RCC 7860 (cell line): ENCODE results near the gene CASP10.
"Not testable (repeated sequence)": the region's sequence is repeated elsewhere in the genome, so short reads cannot be mapped to it uniquely, and the experiment has no call there.

Experiments used
- DNase-seq: peaks from one replicate; pipeline ENCODE4 v3.0.0-alpha.2; 2015; ENCODE audit warnings: low spot score
- FAIRE-seq: peaks from 2 replicates; lab custom pipeline; 2012; peaks lifted over from hg19 to GRCh38; lab: Jason Lieb, UNC

The CASP10 gene, protein sequence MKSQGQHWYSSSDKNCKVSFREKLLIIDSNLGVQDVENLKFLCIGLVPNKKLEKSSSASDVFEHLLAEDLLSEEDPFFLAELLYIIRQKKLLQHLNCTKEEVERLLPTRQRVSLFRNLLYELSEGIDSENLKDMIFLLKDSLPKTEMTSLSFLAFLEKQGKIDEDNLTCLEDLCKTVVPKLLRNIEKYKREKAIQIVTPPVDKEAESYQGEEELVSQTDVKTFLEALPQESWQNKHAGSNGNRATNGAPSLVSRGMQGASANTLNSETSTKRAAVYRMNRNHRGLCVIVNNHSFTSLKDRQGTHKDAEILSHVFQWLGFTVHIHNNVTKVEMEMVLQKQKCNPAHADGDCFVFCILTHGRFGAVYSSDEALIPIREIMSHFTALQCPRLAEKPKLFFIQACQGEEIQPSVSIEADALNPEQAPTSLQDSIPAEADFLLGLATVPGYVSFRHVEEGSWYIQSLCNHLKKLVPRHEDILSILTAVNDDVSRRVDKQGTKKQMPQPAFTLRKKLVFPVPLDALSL

DNA sequence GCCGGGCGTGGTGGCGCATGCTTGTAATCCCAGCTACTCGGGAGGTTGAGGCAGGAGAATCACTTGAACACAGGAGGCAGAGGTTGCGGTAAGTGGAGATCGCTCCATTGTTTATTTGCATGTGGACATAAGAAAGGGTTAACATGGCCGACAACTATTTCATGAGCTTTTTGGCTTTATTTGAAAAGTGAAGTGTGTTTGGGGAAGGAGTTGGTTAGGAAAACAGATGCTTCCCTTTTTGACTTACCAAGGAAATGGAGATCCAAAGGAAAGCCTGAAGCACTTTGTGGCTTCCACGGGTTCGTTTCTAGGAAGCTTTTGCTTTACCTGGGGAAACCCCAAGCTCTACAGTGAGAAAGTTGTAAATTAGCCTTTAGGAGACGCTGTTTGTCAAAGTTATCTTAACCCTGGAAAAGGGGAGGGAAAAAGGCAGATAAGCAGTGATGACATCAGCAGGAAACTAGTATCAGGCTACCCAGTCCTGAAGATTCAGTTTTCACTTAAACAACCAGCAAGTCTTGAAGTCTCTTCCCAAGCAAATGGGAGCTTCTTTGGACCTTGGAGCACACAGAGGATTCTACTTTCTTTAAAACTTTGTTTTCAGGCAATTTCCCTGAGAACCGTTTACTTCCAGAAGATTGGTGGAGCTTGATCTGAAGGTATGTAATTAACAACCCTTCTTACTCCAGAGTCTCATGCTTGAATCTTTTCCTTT is at the start of gene CASP10:
Gene CASP10, plus strand, starts transcription at position 492 of the 715 bp plus-strand sequence. CDS start 2,637 bp downstream, outside the sequence.
- FAIRE-seq = peak; percentile 80
- DNase-seq = peak; percentile 82

DNA sequence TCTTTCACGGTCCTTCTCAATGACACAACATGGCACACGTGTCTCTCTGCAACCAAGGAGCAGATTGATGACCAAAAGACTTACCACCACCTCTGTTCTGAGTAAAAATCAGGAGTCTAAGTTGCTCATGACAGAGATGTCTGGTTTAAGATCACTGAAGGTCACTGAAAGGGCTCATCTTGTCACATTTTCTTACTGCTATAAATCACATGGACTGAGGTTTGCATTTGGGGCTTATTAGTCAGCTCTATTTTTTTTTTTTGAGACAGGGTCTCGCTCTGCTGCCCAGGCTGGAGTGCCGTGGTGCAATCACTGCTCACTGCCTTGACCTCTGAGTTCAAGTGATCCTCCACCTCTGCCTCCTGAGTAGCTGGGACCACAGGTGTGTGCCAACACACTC is 47.6 kb upstream of the CASP10 start:
- FAIRE-seq = peak; percentile 95
- DNase-seq = peak; percentile 98

DNA sequence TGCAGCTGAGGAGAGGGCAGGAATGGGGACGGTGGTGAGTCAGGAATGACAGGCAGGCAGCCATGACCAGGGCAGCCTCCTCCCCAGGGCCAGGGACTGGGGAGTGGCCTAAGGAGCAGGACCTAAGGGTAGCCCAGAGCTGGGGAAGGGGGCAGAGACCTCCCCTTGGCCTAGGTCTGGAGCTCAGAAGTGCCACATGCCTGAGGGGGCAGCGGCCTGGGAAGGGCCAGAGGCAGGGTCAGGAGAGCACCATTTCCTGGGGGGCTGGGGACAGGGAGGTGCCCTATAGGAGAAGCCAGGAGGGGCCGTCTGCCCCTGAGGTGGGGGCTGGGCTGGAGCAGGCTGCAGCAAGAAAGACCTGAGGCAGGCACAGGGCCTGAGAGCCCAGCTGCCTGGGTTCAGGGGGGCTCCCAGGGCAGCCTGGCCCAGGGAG is 46.0 kb upstream of the CASP10 start:
- peak; percentile 48 for FAIRE-seq
- DNase-seq = peak; percentile 40

DNA sequence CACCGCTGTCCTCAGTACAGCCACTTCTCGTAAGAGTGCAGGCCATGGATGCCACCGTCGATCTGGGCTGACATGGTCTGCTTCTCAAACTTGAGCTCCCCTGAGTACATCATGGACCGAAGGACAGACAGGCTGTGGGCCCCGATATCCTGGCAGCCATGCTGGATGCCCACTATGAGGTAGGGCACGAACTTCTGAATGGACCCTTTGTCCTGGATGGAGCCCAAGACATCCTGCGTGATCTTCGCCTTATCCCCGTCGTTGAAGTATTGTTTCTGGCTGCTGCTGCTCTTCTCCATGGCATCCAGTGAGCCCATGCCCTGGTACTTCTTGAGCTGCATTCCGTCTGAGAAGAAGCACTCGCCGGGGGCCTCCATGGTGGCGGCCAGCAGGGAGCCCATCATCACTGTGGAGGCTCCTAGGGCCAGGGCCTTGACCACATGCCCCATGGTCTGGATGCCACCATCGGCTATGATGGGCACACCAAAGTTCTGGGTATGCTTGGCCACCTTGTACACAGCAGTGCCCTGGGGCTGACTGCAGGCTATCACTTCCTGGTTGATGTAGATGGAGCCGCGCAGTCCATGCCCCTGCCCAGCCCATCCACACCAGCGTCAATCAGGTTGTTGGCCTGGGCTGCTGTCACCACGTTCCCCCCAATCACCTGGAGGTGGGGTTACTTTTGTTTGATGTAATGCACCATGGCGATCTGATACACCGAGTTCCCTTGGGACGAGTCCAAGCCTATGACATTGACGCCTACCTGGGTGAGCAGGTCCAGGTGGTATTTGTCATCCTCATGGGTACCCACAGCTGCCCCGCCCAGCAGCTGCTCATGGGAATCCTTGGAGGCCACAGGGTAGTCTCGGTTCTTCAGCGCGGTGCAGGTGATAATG is 45.2 kb upstream of the CASP10 start:
- DNase-seq = no peak
- FAIRE-seq = no peak

DNA sequence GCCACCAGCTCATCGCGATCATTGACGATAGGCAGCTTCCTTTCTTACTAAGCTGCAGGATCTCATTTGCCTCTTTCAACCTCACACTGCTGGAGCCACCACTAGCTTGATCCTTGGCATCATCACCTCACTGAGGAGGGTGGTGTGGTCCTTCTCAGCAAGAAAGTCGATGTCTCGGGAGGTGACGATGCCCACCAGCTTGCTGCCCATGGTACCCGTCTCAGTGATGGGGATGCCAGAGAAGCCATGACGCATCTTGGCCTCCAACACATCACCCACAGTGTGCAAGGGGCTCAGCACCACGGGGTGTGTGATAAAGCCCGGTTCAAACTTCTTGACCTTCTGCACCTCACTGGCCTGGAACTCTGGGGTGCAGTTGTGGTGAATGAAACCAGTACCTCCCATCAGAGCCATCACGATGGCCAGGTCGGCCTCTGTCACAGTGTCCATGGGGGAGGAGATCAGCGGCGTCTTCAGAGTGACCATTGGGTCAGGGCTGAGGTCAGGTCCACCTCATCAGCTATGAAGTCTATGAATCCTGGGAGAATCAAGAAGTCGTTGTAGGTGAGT is 44.5 kb upstream of the CASP10 start:
- FAIRE-seq (no peak), DNase-seq (no peak)

DNA sequence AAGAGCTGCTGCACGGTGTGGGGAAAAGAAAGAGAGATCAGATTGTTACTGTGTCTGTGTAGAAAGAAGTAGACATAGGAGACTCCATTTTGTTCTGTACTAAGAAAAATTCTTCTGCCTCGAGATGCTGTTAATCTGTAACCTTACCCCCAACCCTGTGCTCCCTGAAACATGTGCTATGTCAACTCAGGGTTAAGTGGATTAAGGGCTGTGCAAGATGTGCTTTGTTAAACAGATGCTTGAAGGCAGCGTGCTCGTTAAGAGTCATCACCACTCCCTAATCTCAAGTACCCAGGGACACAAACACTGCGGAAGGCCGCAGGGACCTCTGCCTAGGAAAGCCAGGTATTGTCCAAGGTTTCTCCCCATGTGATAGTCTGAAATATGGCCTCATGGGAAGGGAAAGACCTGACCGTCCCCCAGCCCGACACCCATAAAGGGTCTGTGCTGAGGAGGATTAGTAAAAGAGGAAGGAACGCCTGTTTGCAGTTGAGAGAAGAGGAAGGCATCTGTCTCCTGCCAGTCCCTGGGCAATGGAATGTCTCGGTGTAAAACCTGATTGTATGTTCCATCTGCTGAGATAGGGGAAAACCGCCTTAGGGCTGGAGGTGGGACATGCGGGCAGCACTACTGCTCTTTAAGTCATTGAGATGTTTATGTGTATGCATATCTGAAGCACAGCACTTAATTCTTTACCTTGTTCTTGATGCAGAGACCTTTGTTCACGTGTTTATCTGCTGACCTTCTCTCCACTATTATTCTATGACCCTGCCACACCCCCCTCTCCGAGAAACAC is 43.8 kb upstream of the CASP10 start:
- not testable (repeated sequence) for FAIRE-seq, DNase-seq

DNA sequence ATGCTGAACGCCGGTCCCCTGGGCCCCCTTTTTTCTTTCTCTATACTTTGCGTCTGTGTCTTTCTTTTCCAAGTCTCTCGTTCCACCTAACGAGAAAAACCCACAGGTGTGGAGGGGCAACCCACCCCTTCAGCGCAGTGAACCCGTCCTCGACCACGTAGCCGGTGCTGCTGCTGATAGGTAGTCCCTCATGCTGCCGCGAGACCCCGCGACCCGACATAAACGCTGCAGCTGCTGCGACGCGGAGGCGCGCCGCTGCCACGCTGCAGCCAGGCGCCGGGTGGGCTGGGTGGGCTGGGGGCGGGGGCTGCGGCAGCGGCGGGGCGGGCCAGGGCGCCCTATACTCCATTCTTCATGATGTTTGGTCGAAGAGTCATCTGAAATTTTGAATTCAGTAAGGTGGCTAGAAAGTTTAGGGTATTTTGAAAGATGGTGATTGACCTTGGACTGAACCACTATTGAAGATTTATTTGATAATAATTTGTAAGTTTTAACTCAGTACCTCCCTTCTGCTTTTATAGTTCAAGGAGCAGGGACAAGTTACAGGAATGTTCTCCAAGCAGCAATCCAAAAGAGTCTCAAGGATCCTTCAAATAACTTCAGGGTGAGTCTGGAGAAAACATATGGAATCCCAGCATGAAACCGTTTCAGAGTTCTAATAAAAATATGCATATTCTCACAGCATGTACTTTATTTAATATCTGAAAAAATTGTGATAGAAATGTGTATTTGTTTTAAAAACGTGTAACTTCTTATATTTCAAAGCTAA is 42.9 kb upstream of the CASP10 start:
- no peak for FAIRE-seq

DNA sequence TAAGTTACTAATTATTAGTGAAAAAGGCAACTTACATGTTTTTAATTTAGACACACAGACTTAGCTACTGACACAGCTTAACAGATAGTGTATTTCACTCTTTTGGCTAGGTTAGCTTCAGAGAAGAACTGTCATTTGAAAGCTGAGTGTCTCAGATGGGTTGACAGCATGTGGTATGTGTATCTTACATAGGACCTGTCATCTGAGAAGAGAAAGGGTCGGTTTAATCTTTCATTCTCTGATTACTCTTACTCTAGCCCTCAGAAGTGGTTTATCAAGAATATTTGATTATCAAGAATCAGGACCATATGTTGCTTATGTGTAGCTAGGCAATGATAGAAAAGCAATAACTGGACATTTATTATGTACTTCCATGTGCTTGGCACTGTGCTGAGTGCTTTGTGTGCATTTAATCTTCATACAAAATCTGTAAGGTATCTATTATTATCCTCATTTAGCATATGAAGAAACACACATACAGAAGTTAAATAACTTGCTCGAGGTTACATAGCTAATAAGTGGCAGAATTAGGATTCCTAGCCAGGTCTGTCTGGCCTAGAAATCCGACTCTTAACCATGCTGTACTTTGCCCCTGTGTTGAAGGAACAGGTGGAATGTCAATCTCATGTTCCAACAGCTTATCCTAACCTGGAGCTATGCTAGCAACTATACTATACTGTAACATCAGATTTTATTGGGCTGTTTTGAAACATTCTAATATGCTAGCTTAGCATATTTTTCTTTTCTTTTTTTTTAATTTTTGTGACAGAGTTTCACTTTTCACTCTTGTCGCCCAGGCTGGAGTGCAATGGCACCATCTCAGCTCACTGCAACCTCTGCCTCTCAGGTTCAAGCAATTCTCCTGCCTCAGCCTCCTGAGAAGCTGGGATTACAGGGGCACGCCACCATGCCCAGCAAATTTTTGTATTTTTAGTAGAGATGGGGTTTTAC is 38.6 kb upstream of the CASP10 start:
- FAIRE-seq = no peak

More for the DNA sequence above, 42.9 kb upstream of the CASP10 start:
- DNase-seq = no peak

DNA sequence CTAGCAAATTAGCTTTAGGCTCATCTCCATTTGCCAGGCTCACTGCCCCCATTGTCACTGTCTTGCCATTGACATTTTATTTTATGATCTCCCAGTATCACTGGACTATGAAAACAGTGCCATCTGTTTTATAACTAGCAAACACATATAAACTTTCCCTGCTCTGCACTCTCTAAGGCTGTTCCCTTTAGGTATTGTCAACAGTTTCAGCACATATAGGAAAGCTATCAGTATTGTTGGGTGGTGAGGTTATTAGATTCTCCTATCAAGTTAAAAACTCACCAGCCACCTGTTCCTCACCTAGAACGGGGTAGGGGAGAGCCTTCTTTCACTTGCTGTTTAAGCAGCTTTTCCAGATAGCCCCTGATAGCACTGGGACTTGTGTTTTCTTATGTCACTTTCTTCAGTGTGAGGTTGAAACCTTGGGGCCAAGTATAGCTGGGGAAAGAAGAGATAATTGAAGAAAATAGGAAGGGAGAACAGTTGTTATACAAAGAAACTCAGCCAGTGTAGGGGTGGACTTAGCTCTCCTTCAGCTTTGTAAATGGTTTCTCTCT is 34.4 kb upstream of the CASP10 start:
- FAIRE-seq = no peak
- DNase-seq = no peak

More for the DNA sequence above, 38.6 kb upstream of the CASP10 start:
- DNase-seq = no peak

DNA sequence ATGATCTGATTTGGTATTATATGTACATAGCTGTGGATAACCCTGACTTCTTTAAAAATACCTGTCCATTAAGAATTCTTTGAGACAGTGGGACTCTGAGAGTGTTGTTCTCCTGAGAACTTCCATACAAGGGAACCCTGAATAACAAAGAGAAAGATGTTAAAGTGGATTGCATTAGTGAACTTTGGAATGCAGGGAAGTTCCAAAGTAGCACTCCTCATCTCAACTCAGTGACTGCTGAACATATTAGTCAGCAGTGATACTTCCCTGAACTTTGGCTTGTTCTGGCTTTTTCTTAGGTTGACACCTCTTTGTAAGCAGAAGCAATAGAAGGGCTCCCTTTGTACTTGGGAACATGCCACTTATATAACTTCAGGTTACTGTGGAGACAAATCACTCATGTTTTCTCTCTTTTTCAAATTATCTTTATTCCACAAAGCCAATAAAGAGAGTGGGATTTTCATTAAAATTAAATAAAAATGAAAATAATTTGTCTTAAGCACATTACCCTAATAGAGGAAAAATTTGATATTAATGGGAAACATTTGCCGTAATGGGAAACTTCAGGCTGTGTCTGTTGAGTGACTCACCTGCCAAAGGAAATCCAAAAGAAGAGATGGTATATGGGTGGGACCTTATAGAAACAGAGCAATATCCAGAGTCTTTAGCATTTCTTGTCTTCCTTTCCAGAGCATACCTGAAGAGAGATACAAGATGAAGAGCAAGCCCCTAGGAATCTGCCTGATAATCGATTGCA is 33.7 kb upstream of the CASP10 start:
- peak; percentile 96 for DNase-seq
- FAIRE-seq = peak; percentile 94

DNA sequence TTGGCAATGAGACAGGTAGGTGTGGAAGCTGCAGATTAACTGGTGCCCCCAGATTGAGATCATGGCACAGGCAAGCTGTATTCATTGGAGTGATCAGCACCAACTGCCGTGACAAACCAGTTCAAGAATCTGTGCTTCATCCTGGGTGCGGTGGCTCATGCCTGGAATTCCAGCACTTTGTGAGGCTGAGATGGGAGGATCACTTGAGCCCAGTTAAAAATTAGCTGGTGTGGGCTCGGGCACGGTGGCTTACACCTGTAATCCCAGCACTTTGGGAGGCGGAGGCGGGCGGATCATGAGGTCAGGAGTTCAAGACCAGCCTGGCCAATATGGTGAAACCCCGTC is 33.1 kb upstream of the CASP10 start:
- peak; percentile 97 for DNase-seq
- peak; percentile 86 for FAIRE-seq

DNA sequence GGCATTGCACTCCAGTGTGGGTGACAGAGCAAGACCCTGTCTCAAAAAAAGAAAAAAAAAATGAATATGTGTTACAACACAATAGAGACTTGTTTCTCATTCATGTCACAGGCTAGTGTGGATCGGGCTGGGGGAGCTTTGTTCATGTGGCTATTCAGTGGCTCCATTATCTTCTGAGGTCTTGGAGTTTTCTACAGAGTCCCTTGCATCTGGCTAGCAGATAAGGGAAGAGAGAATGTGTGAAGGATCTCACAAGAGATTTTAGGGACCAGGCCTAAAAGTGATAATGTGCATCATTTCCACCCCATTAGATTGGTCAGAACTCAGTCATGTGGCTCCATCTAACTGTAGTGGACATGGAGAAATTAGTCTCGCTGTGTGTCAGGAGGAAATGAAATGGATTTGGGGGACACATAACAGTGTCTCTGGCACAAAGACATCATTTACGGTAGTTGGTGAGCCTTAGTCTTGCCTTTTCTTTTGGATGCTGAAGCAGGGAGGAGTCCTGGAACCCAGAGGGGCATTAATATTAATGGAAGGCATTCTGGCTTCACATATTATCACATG is 32.4 kb upstream of the CASP10 start:
- no peak for FAIRE-seq
- peak; percentile 53 for DNase-seq

DNA sequence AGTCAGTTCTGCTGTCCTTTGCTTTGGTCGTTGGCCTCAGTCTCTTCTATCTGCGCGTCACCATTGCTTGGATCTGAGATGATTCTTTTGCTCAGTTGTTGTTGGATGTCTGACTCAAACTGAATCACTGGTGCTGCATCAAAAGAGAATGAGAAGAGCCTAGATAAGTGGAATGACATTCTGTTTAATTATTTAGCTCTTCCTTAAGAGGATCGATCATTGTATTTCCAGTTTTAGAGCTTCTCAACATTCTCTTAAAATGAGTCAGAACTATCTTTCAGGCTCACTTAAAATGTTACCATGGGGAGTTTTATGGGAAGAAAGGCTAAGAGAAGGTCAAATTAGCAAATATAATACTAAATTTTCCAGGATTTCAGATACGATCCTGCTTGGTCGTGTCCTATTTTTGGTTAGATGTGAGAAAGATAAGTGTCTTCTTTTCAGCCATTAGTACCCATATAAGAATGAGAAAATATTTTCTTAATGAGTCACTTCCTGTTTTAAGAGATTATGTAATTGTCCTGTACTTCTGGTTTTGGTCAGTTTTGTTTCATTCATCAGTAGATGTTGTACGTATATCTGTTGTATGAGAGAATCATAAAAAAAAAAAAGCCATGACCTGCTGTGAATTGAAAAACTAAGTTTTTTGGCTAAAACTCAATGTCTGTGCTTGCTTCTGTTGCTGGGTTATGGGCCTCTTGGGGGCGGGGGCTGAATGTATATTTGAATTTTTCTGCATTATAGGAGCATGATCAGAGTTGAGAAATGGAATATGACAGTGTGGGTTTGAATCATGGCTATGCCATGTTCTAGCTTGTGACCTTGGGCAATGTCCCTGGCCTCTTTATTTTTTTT is 31.6 kb upstream of the CASP10 start:
- FAIRE-seq (peak; percentile 96), DNase-seq (peak; percentile 99)

DNA sequence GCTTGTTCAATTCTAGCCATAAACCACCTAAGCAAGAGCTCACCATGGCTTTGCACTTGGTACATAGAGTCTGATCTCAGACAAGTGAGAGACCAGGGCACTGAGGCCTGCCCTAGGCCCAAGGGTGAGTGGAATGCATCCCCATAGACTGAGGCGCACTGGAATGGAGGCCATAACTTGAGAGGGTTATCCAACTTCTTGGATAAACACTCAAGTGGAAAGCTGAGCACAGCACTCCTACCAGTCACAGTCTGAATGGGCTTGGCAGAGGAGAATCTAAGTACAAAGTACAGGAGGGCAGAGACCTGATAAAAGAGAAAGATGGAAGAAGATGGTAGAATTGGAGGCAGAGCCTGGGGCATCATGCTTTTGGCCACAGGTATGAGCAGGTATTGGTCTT is 30.4 kb upstream of the CASP10 start:
- FAIRE-seq = no peak
- no peak for DNase-seq

DNA sequence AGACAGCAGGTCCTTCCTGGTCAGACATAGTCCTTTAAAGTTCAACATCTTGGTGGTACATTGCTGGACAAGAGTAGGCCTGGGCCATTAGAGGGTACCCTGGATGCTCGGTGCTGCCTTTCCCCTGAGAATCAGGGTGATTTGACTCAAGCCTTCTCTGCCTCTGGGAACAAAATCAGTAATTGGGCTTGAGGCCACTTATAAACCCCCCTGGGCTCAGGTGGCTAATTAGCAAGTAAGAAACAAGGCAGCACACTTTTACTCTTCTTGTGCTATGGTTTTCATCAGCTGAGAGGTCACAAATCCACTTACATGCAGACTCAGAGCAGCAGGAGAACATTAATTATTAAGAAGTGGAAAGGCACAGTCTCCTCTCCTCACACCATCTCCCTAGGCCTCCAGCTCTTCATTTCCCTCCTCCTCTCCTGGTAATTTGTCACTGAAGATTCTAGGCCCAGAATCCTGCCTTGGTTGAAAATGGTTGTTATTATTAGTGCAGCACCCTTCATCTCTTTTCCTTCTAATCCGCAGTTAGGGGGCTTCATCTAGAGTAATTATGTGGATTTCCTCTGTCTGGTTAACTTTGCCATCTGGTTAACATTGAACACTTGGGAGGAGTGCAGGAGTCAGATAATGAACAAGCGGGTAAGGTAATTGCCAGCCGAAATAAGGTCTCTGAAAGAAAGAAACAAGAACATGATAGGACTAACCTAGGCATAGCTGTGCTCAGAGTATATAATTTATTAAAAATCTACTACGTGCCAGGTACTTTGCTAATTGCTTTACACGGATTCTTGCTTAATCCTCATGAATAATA is 29.7 kb upstream of the CASP10 start:
- DNase-seq (no peak), FAIRE-seq (no peak)
